HepG2 (cell line): ENCODE results near the gene PRDM10.

Experiments used
- AGO1 ChIP-seq: fragments of 200-400 bp; formaldehyde crosslinking; IDR thresholded peaks from 2 replicates; pipeline ENCODE4 v1.6.1; 2017; ENCODE audit warnings: mild to moderate bottlenecking, low read depth, low read length, moderate library complexity; ENCODE audit not compliant: poor library complexity, severe bottlenecking
- CHD4 ChIP-seq: fragments of 200-600 bp; sonication (generic); IDR thresholded peaks from 2 replicates; pipeline ENCODE4 v1.7.0; 2017; ENCODE audit warnings: mild to moderate bottlenecking, low read length, borderline replicate concordance
- ESRRA ChIP-seq: sonication (generic); formaldehyde crosslinking; IDR thresholded peaks from 2 replicates; pipeline ENCODE4 v1.5.1; 2020; ENCODE audit warnings: mild to moderate bottlenecking, low read depth, missing genetic modification reagents
- FOXJ3 ChIP-seq: sonication (generic); formaldehyde crosslinking; IDR thresholded peaks from 2 replicates; pipeline ENCODE4 v1.4.0; 2020; ENCODE audit warnings: missing genetic modification reagents, mild to moderate bottlenecking, borderline replicate concordance
- POLR2A ChIP-seq, 2 experiments: IDR thresholded peaks; 2 replicates each; pipeline ENCODE4 v1.6.1; 2011; ENCODE audit warnings: low read depth in 2 of 2, low read length in 2 of 2, mild to moderate bottlenecking in 1 of 2, moderate library complexity in 1 of 2; ENCODE audit not compliant: insufficient read depth in 1 of 2
- POLR2AphosphoS5 ChIP-seq: IDR thresholded peaks from 2 replicates; pipeline ENCODE4 v1.6.1; 2012; ENCODE audit warnings: low read depth, low read length
- TCF7 ChIP-seq: sonication (generic); IDR thresholded peaks from 2 replicates; pipeline ENCODE4 v1.6.1; 2016; ENCODE audit warnings: antibody characterized with exemption, low read depth
- ZFX ChIP-seq: sonication (generic); formaldehyde crosslinking; IDR thresholded peaks from 2 replicates; pipeline ENCODE4 v1.4.0; 2020; ENCODE audit warnings: mild to moderate bottlenecking, low read depth, missing genetic modification reagents, moderate library complexity
- ZNF879 ChIP-seq: sonication (generic); formaldehyde crosslinking; IDR thresholded peaks from 2 replicates; pipeline ENCODE4 v1.8.1; 2023; ENCODE audit warnings: missing genetic modification reagents
- TF ChIP-seq, protein P1 (sequence below): sonication (generic); formaldehyde crosslinking; IDR thresholded peaks from 2 replicates; pipeline ENCODE4 v1.5.0; 2020; ENCODE audit warnings: mild to moderate bottlenecking, missing genetic modification reagents, moderate library complexity
- TF ChIP-seq, protein P2 (sequence below): sonication (generic); formaldehyde crosslinking; IDR thresholded peaks from 2 replicates; pipeline ENCODE4 v1.4.0; 2020; ENCODE audit warnings: missing genetic modification reagents
- TF ChIP-seq, protein P3 (sequence below): IDR thresholded peaks from 2 replicates; pipeline ENCODE4 v1.6.1; 2016; ENCODE audit warnings: missing biosample characterization, missing genetic modification reagents, low read depth
- TF ChIP-seq, protein P4 (sequence below), 2 experiments: sonication (generic) in 1 of 2; formaldehyde crosslinking in 1 of 2; IDR thresholded peaks; 2 replicates each; pipeline versions ENCODE4 v1.5.1 to v1.6.1; 2011 to 2020; ENCODE audit warnings: borderline replicate concordance in 1 of 2, low read depth in 1 of 2, low read length in 1 of 2, mild to moderate bottlenecking in 1 of 2, missing genetic modification reagents in 1 of 2, moderate library complexity in 1 of 2
- TF ChIP-seq, protein P5 (sequence below): IDR thresholded peaks from 2 replicates; pipeline ENCODE4 v1.6.1; 2012; ENCODE audit warnings: inconsistent platforms

DNA sequence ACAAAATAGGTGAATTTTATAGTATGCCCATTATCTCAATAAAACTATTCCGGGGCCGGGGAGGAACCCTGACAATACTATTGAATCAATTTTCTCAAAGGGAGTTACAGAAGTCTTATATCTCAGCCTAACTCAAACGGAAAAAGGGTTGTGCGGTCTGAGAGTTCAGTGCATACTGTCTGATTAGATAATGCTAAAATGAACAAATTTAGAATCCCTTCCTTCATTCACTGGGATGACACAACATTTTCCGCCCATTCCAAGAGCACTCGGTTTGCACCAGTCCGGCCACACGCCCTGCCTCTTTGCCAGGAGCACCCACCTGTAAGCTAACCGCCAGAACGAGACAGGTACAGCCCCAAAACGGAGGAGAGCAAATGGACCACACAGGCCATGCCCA lies 57.3 kb downstream of the PRDM10 start:
- TF ChIP-seq TCF7 (no peak), ZNF879 (CRISPR knock-in tag) (no peak), POLR2A (IDR thresholded peaks at IDR 0.05; ENCODE audit: insufficient read depth in 1 of 2, low read depth in 2 of 2, low read length in 2 of 2) (no peak), AGO1 (no peak), FOXJ3 (CRISPR knock-in tag) (no peak), CHD4 (no peak), ESRRA (CRISPR knock-in tag) (no peak), POLR2AphosphoS5 (no peak), ZFX (CRISPR knock-in tag) (no peak)
- TF ChIP-seq, protein P1, sequence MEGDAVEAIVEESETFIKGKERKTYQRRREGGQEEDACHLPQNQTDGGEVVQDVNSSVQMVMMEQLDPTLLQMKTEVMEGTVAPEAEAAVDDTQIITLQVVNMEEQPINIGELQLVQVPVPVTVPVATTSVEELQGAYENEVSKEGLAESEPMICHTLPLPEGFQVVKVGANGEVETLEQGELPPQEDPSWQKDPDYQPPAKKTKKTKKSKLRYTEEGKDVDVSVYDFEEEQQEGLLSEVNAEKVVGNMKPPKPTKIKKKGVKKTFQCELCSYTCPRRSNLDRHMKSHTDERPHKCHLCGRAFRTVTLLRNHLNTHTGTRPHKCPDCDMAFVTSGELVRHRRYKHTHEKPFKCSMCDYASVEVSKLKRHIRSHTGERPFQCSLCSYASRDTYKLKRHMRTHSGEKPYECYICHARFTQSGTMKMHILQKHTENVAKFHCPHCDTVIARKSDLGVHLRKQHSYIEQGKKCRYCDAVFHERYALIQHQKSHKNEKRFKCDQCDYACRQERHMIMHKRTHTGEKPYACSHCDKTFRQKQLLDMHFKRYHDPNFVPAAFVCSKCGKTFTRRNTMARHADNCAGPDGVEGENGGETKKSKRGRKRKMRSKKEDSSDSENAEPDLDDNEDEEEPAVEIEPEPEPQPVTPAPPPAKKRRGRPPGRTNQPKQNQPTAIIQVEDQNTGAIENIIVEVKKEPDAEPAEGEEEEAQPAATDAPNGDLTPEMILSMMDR (CRISPR knock-in tag) = no peak
- TF ChIP-seq, protein P2, sequence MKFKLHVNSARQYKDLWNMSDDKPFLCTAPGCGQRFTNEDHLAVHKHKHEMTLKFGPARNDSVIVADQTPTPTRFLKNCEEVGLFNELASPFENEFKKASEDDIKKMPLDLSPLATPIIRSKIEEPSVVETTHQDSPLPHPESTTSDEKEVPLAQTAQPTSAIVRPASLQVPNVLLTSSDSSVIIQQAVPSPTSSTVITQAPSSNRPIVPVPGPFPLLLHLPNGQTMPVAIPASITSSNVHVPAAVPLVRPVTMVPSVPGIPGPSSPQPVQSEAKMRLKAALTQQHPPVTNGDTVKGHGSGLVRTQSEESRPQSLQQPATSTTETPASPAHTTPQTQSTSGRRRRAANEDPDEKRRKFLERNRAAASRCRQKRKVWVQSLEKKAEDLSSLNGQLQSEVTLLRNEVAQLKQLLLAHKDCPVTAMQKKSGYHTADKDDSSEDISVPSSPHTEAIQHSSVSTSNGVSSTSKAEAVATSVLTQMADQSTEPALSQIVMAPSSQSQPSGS (CRISPR knock-in tag) = no peak
- TF ChIP-seq, protein P3, sequence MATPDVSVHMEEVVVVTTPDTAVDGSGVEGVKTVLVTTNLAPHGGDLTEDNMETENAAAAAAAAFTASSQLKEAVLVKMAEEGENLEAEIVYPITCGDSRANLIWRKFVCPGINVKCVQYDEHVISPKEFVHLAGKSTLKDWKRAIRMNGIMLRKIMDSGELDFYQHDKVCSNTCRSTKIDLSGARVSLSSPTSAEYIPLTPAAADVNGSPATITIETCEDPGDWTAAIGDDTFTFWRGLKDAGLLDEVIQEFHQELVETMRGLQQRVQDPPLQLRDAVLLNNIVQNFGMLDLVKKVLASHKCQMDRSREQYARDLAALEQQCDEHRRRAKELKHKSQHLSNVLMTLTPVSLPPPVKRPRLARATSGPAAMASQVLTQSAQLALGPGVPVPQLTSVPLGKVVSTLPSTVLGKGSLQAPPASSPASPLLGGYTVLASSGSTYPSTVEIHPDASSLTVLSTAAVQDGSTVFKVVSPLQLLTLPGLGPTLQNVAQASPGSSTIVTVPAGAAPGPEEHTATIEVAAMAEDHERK = no peak
- TF ChIP-seq, protein P4, sequence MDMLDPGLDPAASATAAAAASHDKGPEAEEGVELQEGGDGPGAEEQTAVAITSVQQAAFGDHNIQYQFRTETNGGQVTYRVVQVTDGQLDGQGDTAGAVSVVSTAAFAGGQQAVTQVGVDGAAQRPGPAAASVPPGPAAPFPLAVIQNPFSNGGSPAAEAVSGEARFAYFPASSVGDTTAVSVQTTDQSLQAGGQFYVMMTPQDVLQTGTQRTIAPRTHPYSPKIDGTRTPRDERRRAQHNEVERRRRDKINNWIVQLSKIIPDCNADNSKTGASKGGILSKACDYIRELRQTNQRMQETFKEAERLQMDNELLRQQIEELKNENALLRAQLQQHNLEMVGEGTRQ (IDR thresholded peaks at IDR 0.05; ENCODE audit: low read depth, low read length) = no peak
- TF ChIP-seq, protein P4 (CRISPR knock-in tag; IDR thresholded peaks at IDR 0.05; ENCODE audit: borderline replicate concordance) = no peak
- TF ChIP-seq, protein P5, sequence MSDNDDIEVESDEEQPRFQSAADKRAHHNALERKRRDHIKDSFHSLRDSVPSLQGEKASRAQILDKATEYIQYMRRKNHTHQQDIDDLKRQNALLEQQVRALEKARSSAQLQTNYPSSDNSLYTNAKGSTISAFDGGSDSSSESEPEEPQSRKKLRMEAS = no peak
